NCI-H460 (cell line): ENCODE data around the gene NEUROD1. TPM values are rescaled to one million over a fixed set of nuclear protein-coding genes. Genes with fewer than 3 reads are reported as not detected.
"Not testable (repeated sequence)": the region's sequence is repeated elsewhere in the genome, so short reads cannot be mapped to it uniquely, and the experiment has no call there.

Source experiments
- DNase-seq: peaks from one replicate; pipeline ENCODE4 v3.0.0-alpha.2; 2016; ENCODE audit warnings: low read depth; ENCODE audit errors: extremely low read depth
- polyA plus RNA-seq: library from polyadenylated mRNA; depleted of rRNA; stranded (reverse); fragments of >200 nt; gene quantifications from 2 replicates; pipeline ENCODE4 v1.2.3, GENCODE V29; 2014; cell fraction: nucleus; rRNA removed
- total RNA-seq: library from RNA; depleted of rRNA; stranded (reverse); fragments of >200 nt; shearing (Covaris generic); gene quantifications from 2 replicates; pipeline ENCODE4 v1.2.3, GENCODE V29; 2014; rRNA removed

Gene NEUROD1
- total RNA-seq, result not detected in 2 replicates
- polyA plus RNA-seq, result not detected in 2 replicates

- DNase-seq, result no peak
These were observed at the start of gene NEUROD1 for GRCh38 chr2:181680055-181680936. NEUROD1 (minus strand) TSS chr2:181680517; CDS start chr2:181678860, 1,657 bp downstream.

- DNase-seq, result no peak
These were observed 45.2 kb upstream of the NEUROD1 start for GRCh38 chr2:181725476-181725875.

GRCh38 chr2:181724662-181725061 is 44.3 kb upstream of the NEUROD1 start:
- DNase-seq, result no peak

- DNase-seq, result no peak
These were observed 43.4 kb upstream of the NEUROD1 start for GRCh38 chr2:181723731-181724130.

- DNase-seq, result peak; percentile 86
These were observed 34.8 kb upstream of the NEUROD1 start for GRCh38 chr2:181715033-181715630.

- DNase-seq, result not testable (repeated sequence)
These were observed 30.7 kb upstream of the NEUROD1 start for GRCh38 chr2:181711051-181711450.

GRCh38 chr2:181702519-181702918 is 22.2 kb upstream of the NEUROD1 start:
- not testable (repeated sequence) for DNase-seq

GRCh38 chr2:181698223-181698622 is 17.9 kb upstream of the NEUROD1 start:
- DNase-seq, result no peak

- DNase-seq, result no peak
These were observed 17.3 kb upstream of the NEUROD1 start for GRCh38 chr2:181697571-181697970.

GRCh38 chr2:181697126-181697525 is 16.8 kb upstream of the NEUROD1 start:
- no peak for DNase-seq

- DNase-seq, result no peak
These were observed 14.0 kb upstream of the NEUROD1 start for GRCh38 chr2:181694271-181694670.

- no peak for DNase-seq
These were observed 10.5 kb upstream of the NEUROD1 start for GRCh38 chr2:181690860-181691259.

- no peak for DNase-seq
These were observed 6.4 kb upstream of the NEUROD1 start for GRCh38 chr2:181686576-181687185.

GRCh38 chr2:181685150-181685688 is 4.9 kb upstream of the NEUROD1 start:
- no peak for DNase-seq

- no peak for DNase-seq
These were observed 4.3 kb upstream of the NEUROD1 start for GRCh38 chr2:181684454-181685149.

GRCh38 chr2:181683518-181684453 is 3.5 kb upstream of the NEUROD1 start:
- no peak for DNase-seq

- no peak for DNase-seq
These were observed 2.6 kb upstream of the NEUROD1 start for GRCh38 chr2:181682795-181683517.

- no peak for DNase-seq
These were observed 1.9 kb upstream of the NEUROD1 start for GRCh38 chr2:181682026-181682789.
